ENCODE measurements around the gene ADGRF5. TPM values are rescaled to one million over a fixed set of nuclear protein-coding genes. Genes with fewer than 3 reads are reported as not detected.

Gene ADGRF5
- total and polyA plus RNA-seq, 2 experiments from 2014 or later: not detected

DNA sequence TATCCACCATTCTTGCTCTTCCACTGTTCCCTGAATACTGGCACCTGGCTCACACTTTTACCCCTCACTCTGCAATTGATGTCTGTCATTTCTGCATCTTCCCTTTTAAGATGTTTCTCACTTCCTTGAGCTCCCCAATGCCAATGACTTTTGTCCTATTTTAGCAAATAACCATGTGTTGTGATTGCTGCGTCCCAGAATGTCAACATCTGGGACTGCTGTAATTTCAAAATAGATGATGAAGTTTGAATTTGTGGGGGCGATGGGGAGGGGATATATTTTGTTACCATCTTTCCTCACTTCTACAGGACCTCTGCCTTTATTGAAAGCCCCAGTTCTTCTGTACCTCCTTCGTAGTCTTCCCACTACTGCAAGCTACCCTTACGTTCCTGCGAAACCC lies 40.0 kb upstream of the ADGRF5 start:
- no peaks in the 10 kb centered on the region for H3K79me2 ChIP-seq (replicated peaks; ENCODE audit: insufficient read depth)
- H3K36me3 Mint-ChIP-seq (ENCODE audit: low read depth): no peaks in the 10 kb centered on the region

More for the DNA sequence above, 40.0 kb upstream of the ADGRF5 start:
- H3K4me1 ChIP-seq (ENCODE audit: insufficient read depth): peaks cover 8% of the 10 kb centered on the region; the same call in 1 of the 2 replicates
- no peak overlapping the region for H3K4me3 Mint-ChIP-seq
- DNase-seq (ENCODE audit: low spot score): no peak
- no peak overlapping the region for H3K27ac ChIP-seq (ENCODE audit: low read depth)
- TF ChIP-seq JUNB (IDR thresholded peaks at IDR 0.05; ENCODE audit: unreplicated experiment) (no peak), POLR2AphosphoS5 (IDR thresholded peaks at IDR 0.05; ENCODE audit: low read depth) (no peak), ZNF331 (CRISPR knock-in tag; IDR thresholded peaks at IDR 0.05; ENCODE audit: low read depth) (no peak), EZH2 (IDR thresholded peaks at IDR 0.05; ENCODE audit: low read depth, unreplicated experiment) (no peak), ZNF114 (CRISPR knock-in tag; IDR thresholded peaks at IDR 0.05) (no peak), NANOG (IDR thresholded peaks at IDR 0.05; ENCODE audit: borderline replicate concordance) (no peak), CREB1 (CRISPR knock-in tag; IDR thresholded peaks at IDR 0.05; ENCODE audit: low read depth) (no peak), EZH2phosphoT487 (IDR thresholded peaks at IDR 0.05; ENCODE audit: unreplicated experiment) (no peak), STAT1 (IDR thresholded peaks at IDR 0.05; ENCODE audit: unreplicated experiment) (no peak)
- TF ChIP-seq, protein P1, sequence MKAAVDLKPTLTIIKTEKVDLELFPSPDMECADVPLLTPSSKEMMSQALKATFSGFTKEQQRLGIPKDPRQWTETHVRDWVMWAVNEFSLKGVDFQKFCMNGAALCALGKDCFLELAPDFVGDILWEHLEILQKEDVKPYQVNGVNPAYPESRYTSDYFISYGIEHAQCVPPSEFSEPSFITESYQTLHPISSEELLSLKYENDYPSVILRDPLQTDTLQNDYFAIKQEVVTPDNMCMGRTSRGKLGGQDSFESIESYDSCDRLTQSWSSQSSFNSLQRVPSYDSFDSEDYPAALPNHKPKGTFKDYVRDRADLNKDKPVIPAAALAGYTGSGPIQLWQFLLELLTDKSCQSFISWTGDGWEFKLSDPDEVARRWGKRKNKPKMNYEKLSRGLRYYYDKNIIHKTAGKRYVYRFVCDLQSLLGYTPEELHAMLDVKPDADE (IDR thresholded peaks at IDR 0.05): no peak
- TF ChIP-seq, protein P2, sequence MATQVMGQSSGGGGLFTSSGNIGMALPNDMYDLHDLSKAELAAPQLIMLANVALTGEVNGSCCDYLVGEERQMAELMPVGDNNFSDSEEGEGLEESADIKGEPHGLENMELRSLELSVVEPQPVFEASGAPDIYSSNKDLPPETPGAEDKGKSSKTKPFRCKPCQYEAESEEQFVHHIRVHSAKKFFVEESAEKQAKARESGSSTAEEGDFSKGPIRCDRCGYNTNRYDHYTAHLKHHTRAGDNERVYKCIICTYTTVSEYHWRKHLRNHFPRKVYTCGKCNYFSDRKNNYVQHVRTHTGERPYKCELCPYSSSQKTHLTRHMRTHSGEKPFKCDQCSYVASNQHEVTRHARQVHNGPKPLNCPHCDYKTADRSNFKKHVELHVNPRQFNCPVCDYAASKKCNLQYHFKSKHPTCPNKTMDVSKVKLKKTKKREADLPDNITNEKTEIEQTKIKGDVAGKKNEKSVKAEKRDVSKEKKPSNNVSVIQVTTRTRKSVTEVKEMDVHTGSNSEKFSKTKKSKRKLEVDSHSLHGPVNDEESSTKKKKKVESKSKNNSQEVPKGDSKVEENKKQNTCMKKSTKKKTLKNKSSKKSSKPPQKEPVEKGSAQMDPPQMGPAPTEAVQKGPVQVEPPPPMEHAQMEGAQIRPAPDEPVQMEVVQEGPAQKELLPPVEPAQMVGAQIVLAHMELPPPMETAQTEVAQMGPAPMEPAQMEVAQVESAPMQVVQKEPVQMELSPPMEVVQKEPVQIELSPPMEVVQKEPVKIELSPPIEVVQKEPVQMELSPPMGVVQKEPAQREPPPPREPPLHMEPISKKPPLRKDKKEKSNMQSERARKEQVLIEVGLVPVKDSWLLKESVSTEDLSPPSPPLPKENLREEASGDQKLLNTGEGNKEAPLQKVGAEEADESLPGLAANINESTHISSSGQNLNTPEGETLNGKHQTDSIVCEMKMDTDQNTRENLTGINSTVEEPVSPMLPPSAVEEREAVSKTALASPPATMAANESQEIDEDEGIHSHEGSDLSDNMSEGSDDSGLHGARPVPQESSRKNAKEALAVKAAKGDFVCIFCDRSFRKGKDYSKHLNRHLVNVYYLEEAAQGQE (IDR thresholded peaks at IDR 0.05; ENCODE audit: unreplicated experiment): no peak
- TF ChIP-seq, protein P3, sequence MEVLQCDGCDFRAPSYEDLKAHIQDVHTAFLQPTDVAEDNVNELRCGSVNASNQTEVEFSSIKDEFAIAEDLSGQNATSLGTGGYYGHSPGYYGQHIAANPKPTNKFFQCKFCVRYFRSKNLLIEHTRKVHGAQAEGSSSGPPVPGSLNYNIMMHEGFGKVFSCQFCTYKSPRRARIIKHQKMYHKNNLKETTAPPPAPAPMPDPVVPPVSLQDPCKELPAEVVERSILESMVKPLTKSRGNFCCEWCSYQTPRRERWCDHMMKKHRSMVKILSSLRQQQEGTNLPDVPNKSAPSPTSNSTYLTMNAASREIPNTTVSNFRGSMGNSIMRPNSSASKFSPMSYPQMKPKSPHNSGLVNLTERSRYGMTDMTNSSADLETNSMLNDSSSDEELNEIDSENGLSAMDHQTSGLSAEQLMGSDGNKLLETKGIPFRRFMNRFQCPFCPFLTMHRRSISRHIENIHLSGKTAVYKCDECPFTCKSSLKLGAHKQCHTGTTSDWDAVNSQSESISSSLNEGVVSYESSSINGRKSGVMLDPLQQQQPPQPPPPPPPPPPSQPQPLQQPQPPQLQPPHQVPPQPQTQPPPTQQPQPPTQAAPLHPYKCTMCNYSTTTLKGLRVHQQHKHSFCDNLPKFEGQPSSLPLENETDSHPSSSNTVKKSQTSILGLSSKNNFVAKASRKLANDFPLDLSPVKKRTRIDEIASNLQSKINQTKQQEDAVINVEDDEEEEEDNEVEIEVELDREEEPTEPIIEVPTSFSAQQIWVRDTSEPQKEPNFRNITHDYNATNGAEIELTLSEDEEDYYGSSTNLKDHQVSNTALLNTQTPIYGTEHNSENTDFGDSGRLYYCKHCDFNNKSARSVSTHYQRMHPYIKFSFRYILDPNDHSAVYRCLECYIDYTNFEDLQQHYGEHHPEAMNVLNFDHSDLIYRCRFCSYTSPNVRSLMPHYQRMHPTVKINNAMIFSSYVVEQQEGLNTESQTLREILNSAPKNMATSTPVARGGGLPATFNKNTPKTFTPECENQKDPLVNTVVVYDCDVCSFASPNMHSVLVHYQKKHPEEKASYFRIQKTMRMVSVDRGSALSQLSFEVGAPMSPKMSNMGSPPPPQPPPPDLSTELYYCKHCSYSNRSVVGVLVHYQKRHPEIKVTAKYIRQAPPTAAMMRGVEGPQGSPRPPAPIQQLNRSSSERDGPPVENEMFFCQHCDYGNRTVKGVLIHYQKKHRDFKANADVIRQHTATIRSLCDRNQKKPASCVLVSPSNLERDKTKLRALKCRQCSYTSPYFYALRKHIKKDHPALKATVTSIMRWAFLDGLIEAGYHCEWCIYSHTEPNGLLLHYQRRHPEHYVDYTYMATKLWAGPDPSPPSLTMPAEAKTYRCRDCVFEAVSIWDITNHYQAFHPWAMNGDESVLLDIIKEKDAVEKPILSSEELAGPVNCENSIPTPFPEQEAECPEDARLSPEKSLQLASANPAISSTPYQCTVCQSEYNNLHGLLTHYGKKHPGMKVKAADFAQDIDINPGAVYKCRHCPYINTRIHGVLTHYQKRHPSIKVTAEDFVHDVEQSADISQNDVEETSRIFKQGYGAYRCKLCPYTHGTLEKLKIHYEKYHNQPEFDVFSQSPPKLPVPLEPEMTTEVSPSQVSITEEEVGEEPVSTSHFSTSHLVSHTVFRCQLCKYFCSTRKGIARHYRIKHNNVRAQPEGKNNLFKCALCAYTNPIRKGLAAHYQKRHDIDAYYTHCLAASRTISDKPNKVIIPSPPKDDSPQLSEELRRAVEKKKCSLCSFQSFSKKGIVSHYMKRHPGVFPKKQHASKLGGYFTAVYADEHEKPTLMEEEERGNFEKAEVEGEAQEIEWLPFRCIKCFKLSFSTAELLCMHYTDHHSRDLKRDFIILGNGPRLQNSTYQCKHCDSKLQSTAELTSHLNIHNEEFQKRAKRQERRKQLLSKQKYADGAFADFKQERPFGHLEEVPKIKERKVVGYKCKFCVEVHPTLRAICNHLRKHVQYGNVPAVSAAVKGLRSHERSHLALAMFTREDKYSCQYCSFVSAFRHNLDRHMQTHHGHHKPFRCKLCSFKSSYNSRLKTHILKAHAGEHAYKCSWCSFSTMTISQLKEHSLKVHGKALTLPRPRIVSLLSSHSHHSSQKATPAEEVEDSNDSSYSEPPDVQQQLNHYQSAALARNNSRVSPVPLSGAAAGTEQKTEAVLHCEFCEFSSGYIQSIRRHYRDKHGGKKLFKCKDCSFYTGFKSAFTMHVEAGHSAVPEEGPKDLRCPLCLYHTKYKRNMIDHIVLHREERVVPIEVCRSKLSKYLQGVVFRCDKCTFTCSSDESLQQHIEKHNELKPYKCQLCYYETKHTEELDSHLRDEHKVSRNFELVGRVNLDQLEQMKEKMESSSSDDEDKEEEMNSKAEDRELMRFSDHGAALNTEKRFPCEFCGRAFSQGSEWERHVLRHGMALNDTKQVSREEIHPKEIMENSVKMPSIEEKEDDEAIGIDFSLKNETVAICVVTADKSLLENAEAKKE (CRISPR knock-in tag; IDR thresholded peaks at IDR 0.05): no peak
- TF ChIP-seq, protein P4, sequence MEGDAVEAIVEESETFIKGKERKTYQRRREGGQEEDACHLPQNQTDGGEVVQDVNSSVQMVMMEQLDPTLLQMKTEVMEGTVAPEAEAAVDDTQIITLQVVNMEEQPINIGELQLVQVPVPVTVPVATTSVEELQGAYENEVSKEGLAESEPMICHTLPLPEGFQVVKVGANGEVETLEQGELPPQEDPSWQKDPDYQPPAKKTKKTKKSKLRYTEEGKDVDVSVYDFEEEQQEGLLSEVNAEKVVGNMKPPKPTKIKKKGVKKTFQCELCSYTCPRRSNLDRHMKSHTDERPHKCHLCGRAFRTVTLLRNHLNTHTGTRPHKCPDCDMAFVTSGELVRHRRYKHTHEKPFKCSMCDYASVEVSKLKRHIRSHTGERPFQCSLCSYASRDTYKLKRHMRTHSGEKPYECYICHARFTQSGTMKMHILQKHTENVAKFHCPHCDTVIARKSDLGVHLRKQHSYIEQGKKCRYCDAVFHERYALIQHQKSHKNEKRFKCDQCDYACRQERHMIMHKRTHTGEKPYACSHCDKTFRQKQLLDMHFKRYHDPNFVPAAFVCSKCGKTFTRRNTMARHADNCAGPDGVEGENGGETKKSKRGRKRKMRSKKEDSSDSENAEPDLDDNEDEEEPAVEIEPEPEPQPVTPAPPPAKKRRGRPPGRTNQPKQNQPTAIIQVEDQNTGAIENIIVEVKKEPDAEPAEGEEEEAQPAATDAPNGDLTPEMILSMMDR (conservative IDR thresholded peaks at IDR 0.05; ENCODE audit: low read depth in 2 of 2): no peak
- no peak overlapping the region for H3K4me2 ChIP-seq
- peaks cover 2% of the 10 kb centered on the region; the same call in 1 of the 3 replicates for H3K4me1 Mint-ChIP-seq
- no peaks in the 10 kb centered on the region for H3F3A ChIP-seq (replicated peaks; ENCODE audit: low read depth)
- H3K9me3 Mint-ChIP-seq: no peaks in the 10 kb centered on the region
- peaks cover 7% of the 10 kb centered on the region for H3K9me2 ChIP-seq (ENCODE audit: insufficient read depth)
- H2AFZ ChIP-seq: no peak overlapping the region
- H3K36me3 ChIP-seq (ENCODE audit: insufficient read depth): no peaks in the 10 kb centered on the region
- no peaks in the 10 kb centered on the region for H4K20me1 ChIP-seq (replicated peaks; ENCODE audit: insufficient read depth)
- ATAC-seq: no peak
- no peak overlapping the region for H3K4me3 ChIP-seq
- no peaks in the 10 kb centered on the region for H3K27me3 ChIP-seq (ENCODE audit: insufficient read depth)
- H3K27me3 Mint-ChIP-seq (ENCODE audit: insufficient read depth, low read depth, poor library complexity): no peaks in the 10 kb centered on the region
- H3K27ac Mint-ChIP-seq: no peak overlapping the region

Measured in GM23338 (cell line).